Nephron progenitor cell (in vitro differentiated cells): ENCODE data around the gene S100A2.
A peak's percentile ranks its signal among the peaks of the same experiment; 100 is the strongest.
"Not testable (repeated sequence)": the region's sequence is repeated elsewhere in the genome, so short reads cannot be mapped to it uniquely, and the experiment has no call there.

Source experiments
- DNase-seq: peaks from one replicate; pipeline ENCODE4 v3.0.0; 2021
- H3K27ac Mint-ChIP-seq: 2 replicates; pipeline ENCODE4 v1.8.0; 2021; ENCODE audit warnings: mild to moderate bottlenecking, moderate library complexity, mixed read lengths
- H3K27me3 Mint-ChIP-seq: 2 replicates; pipeline ENCODE4 v1.8.0; 2021; ENCODE audit warnings: mild to moderate bottlenecking, low read depth, mixed read lengths; ENCODE audit not compliant: poor library complexity
- H3K36me3 Mint-ChIP-seq: 2 replicates; pipeline ENCODE4 v1.8.0; 2021; ENCODE audit warnings: low read depth, mixed read lengths
- H3K4me1 Mint-ChIP-seq: 2 replicates; pipeline ENCODE4 v1.8.0; 2021; ENCODE audit warnings: mixed read lengths
- H3K4me3 Mint-ChIP-seq: 2 replicates; pipeline ENCODE4 v1.8.0; 2021; ENCODE audit warnings: mild to moderate bottlenecking, moderate library complexity, mixed read lengths
- H3K9me3 Mint-ChIP-seq: 2 replicates; pipeline ENCODE4 v1.8.0; 2021; ENCODE audit warnings: mild to moderate bottlenecking, moderate library complexity, mixed read lengths
- CTCF ChIP-seq: fragments of 200-600 bp; sonication (generic); IDR thresholded peaks from 2 replicates; pipeline ENCODE4 v1.5.0; 2021; ENCODE audit warnings: antibody characterized with exemption

The S100A2 gene

GRCh38 chr1:153599847-153600246, 34.2 kb upstream of the S100A2 start:
- Mint-ChIP-seq H3K27me3 (peaks cover 3% of the 10 kb centered on the region), H3K9me3 (no peaks in the 10 kb centered on the region), H3K4me3 (no peak overlapping the region), H3K36me3 (no peaks in the 10 kb centered on the region), H3K27ac (no peak overlapping the region), H3K4me1 (peaks cover 7% of the 10 kb centered on the region)
- no peak for TF ChIP-seq CTCF
- DNase-seq: no peak

GRCh38 chr1:153598309-153599172, 32.9 kb upstream of the S100A2 start:
- no peaks in the 10 kb centered on the region for H3K9me3 Mint-ChIP-seq
- H3K4me3 Mint-ChIP-seq: no peak overlapping the region
- peaks cover 7% of the 10 kb centered on the region for H3K4me1 Mint-ChIP-seq
- H3K27me3 Mint-ChIP-seq: peaks cover 3% of the 10 kb centered on the region
- no peak for TF ChIP-seq CTCF
- peak overlapping the region; percentile 90 for H3K27ac Mint-ChIP-seq
- DNase-seq: no peak
- no peaks in the 10 kb centered on the region for H3K36me3 Mint-ChIP-seq

- Mint-ChIP-seq H3K36me3 (no peaks in the 10 kb centered on the region), H3K27ac (no peak overlapping the region), H3K27me3 (no peaks in the 10 kb centered on the region), H3K9me3 (no peaks in the 10 kb centered on the region), H3K4me3 (no peak overlapping the region), H3K4me1 (peaks cover 14% of the 10 kb centered on the region)
- no peak for DNase-seq
- no peak for TF ChIP-seq CTCF
These were observed 31.6 kb upstream of the S100A2 start for GRCh38 chr1:153597206-153597605.

- no peaks in the 10 kb centered on the region for H3K9me3 Mint-ChIP-seq
- H3K27me3 Mint-ChIP-seq: peaks cover 5% of the 10 kb centered on the region
- H3K36me3 Mint-ChIP-seq: no peaks in the 10 kb centered on the region
- no peak for TF ChIP-seq CTCF
- H3K27ac Mint-ChIP-seq: peak overlapping the region; percentile 36
- H3K4me3 Mint-ChIP-seq: no peak overlapping the region
- H3K4me1 Mint-ChIP-seq: peaks cover 14% of the 10 kb centered on the region
- no peak for DNase-seq
These were observed 27.1 kb upstream of the S100A2 start for GRCh38 chr1:153592748-153593147.

GRCh38 chr1:153588482-153588881, 22.8 kb upstream of the S100A2 start:
- no peak overlapping the region for H3K27ac Mint-ChIP-seq
- peaks cover 48% of the 10 kb centered on the region for H3K4me1 Mint-ChIP-seq
- no peak for TF ChIP-seq CTCF
- H3K36me3 Mint-ChIP-seq: no peaks in the 10 kb centered on the region
- no peak overlapping the region for H3K4me3 Mint-ChIP-seq
- DNase-seq: no peak
- peaks cover 9% of the 10 kb centered on the region for H3K27me3 Mint-ChIP-seq
- H3K9me3 Mint-ChIP-seq: no peaks in the 10 kb centered on the region

- H3K36me3 Mint-ChIP-seq, H3K9me3 Mint-ChIP-seq, H3K4me3 Mint-ChIP-seq, DNase-seq, H3K27me3 Mint-ChIP-seq: not testable (repeated sequence)
- H3K4me1 Mint-ChIP-seq: peaks cover 49% of the 10 kb centered on the region
- H3K27ac Mint-ChIP-seq: peak overlapping the region; percentile 50
These were observed 22.4 kb upstream of the S100A2 start for GRCh38 chr1:153588033-153588432.
